K562 (cell line): ENCODE measurements around the gene ZKSCAN5. TPM values are rescaled to one million over a fixed set of nuclear protein-coding genes. Genes with fewer than 3 reads are reported as not detected.
A peak's percentile ranks its signal among the peaks of the same experiment; 100 is the strongest.

Experiments used
- ATAC-seq: fragments of 200-7000 bp; cut with Tn5 transposase; 3 replicates; pipeline ENCODE4 v1.9.1; 2020; ENCODE audit warnings: moderate library complexity
- BruUV-seq: library from RNA; stranded (reverse); fragments of 400-500 nt; replicated peaks from 2 replicates; lab custom pipeline; 2021; lab: Mats Ljungman, UMichigan
- CTCF ChIA-PET: fragments of 300-600 bp; formaldehyde crosslinking; extraction: SDS; loops from one replicate; lab custom pipeline; 2021; ENCODE audit warnings: low intra/inter-chr PET ratio; lab: Yijun Ruan, JAX
- POLR2A ChIA-PET: fragments of 300-600, 350-650 bp; sonication (Branson Sonifier 250); formaldehyde crosslinking; extraction: SDS; loops from one replicate; lab custom pipeline; 2021; ENCODE audit warnings: antibody characterized with exemption, inconsistent platforms; lab: Yijun Ruan, JAX
- DNase-seq, 4 experiments: peaks; one replicate each; pipeline versions ENCODE4 v3.0.0 to v3.0.0-alpha.2; 2011 to 2018; ENCODE audit warnings: low spot score in 3 of 4, mixed read lengths in 3 of 4; ENCODE audit errors: extremely low read depth in 1 of 4
- FAIRE-seq: peaks from 2 replicates; lab custom pipeline; 2011; peaks lifted over from hg19 to GRCh38; lab: Jason Lieb, UNC
- H2AFZ ChIP-seq: 2 replicates; pipeline ENCODE4 v1.6.0; 2011; ENCODE audit warnings: low read depth, low read length, control low read depth, inconsistent platforms
- H3K27ac ChIP-seq: fragments of 200-600 bp; 3 replicates; pipeline ENCODE4 v1.8.0; 2011; ENCODE audit warnings: low read depth, mild to moderate bottlenecking, control low read depth, inconsistent platforms, low read length, moderate library complexity, mixed read lengths; ENCODE audit errors: extremely low read depth
- H3K27me3 ChIP-seq, 2 experiments: fragments of 300-600 bp in 1 of 2; 2 replicates in 1 of 2; 3 replicates in 1 of 2; pipeline versions ENCODE4 v1.6.0 to v1.8.0; 2011; ENCODE audit warnings: inconsistent platforms in 2 of 2, low read length in 2 of 2, mild to moderate bottlenecking in 1 of 2, mixed read lengths in 1 of 2, moderate library complexity in 1 of 2; ENCODE audit not compliant: control insufficient read depth in 2 of 2, insufficient read depth in 2 of 2
- H3K36me3 ChIP-seq: fragments of 300-600 bp; 3 replicates; pipeline ENCODE4 v1.8.0; 2011; ENCODE audit warnings: mild to moderate bottlenecking, low read length, inconsistent platforms; ENCODE audit not compliant: control insufficient read depth, insufficient read depth
- H3K4me1 ChIP-seq, 2 experiments: fragments of 200-600 bp in 1 of 2; replicated peaks in 1 of 2; 2 replicates in 1 of 2; 3 replicates in 1 of 2; pipeline versions ENCODE4 v1.5.1 to v1.8.0; 2011; ENCODE audit warnings: inconsistent platforms in 2 of 2, low read length in 2 of 2, mild to moderate bottlenecking in 1 of 2, mixed read lengths in 1 of 2, moderate library complexity in 1 of 2; ENCODE audit not compliant: control insufficient read depth in 2 of 2, insufficient read depth in 2 of 2
- H3K4me2 ChIP-seq: 2 replicates; pipeline ENCODE4 v1.6.1; 2011; ENCODE audit warnings: low read length, control low read depth, inconsistent platforms, mixed read lengths; ENCODE audit not compliant: insufficient read depth
- H3K4me3 ChIP-seq: fragments of 200-600 bp; sonication (generic), shearing (Covaris generic); 2 replicates; pipeline ENCODE4 v1.5.1; 2016; ENCODE audit warnings: control low read depth, inconsistent platforms
- H3K79me2 ChIP-seq: fragments of 200-600 bp; 3 replicates; pipeline ENCODE4 v1.8.0; 2011; ENCODE audit warnings: low read length, inconsistent platforms; ENCODE audit not compliant: control insufficient read depth, insufficient read depth
- H3K9ac ChIP-seq, 2 experiments: 2 replicates each; pipeline versions ENCODE4 v1.6.0 to v1.6.1; 2011; ENCODE audit warnings: low read depth in 2 of 2, low read length in 2 of 2, control low read depth in 1 of 2, inconsistent platforms in 1 of 2, mild to moderate bottlenecking in 1 of 2, mixed read lengths in 1 of 2; ENCODE audit not compliant: insufficient read depth in 1 of 2
- H3K9me1 ChIP-seq: one replicate; pipeline ENCODE4 v1.6.0; 2011; ENCODE audit warnings: inconsistent platforms, mild to moderate bottlenecking, low read length, moderate library complexity; ENCODE audit not compliant: control insufficient read depth, insufficient read depth
- H3K9me3 ChIP-seq: replicated peaks from 2 replicates; pipeline ENCODE4 v1.5.1; 2011; ENCODE audit warnings: low read depth, low read length, inconsistent platforms; ENCODE audit not compliant: control insufficient read depth, insufficient read depth
- H4K20me1 ChIP-seq: replicated peaks from 2 replicates; pipeline ENCODE4 v1.6.1; 2011; ENCODE audit warnings: low read length, inconsistent platforms, mixed read lengths; ENCODE audit not compliant: control insufficient read depth, insufficient read depth
- ASH1L ChIP-seq: fragments of 450-650 bp; IDR thresholded peaks from 2 replicates; pipeline ENCODE4 v1.6.1; 2018; ENCODE audit warnings: borderline replicate concordance, mild to moderate bottlenecking, low read depth; ENCODE audit not compliant: partially characterized antibody
- CCAR2 ChIP-seq: fragments of 200-400 bp; formaldehyde crosslinking; IDR thresholded peaks from 2 replicates; pipeline ENCODE4 v1.6.1; 2017; ENCODE audit warnings: mild to moderate bottlenecking, low read depth, low read length
- CSDE1 ChIP-seq, 2 experiments: fragments of 450-650 bp; IDR thresholded peaks; 2 replicates each; pipeline ENCODE4 v1.6.1; 2016; ENCODE audit warnings: mild to moderate bottlenecking in 1 of 2
- CXXC5 ChIP-seq: fragments of 250-450 bp; sonication (Bioruptor Pico); IDR thresholded peaks from 2 replicates; pipeline ENCODE4 v1.8.0; 2022; ENCODE audit warnings: inconsistent platforms, mild to moderate bottlenecking, moderate library complexity
- GATA2 ChIP-seq: sonication (generic); formaldehyde crosslinking; IDR thresholded peaks from 2 replicates; pipeline ENCODE4 v1.4.0; 2020; ENCODE audit warnings: mild to moderate bottlenecking, missing genetic modification reagents
- MAFG ChIP-seq: fragments of 450-650 bp; conservative IDR thresholded peaks from 2 replicates; pipeline ENCODE4 v1.6.1; 2016; ENCODE audit warnings: missing genetic modification characterization, missing compliant biosample characterization
- PREB ChIP-seq: sonication (generic); formaldehyde crosslinking; IDR thresholded peaks from 2 replicates; pipeline ENCODE4 v1.8.1; 2023; ENCODE audit warnings: mild to moderate bottlenecking, missing genetic modification reagents
- RBM25 ChIP-seq: fragments of 200-400 bp; formaldehyde crosslinking; IDR thresholded peaks from 2 replicates; pipeline ENCODE4 v1.6.1; 2018; ENCODE audit warnings: low read length, low read depth, moderate library complexity; ENCODE audit not compliant: severe bottlenecking
- TAF1 ChIP-seq: IDR thresholded peaks from 2 replicates; pipeline ENCODE4 v1.6.1; 2011; ENCODE audit warnings: mild to moderate bottlenecking, low read length, moderate library complexity; ENCODE audit not compliant: insufficient read depth, control insufficient read depth, severe bottlenecking; ENCODE audit errors: extremely low read depth
- WGBS: fragments of 100-300 bp; shearing (Covaris generic); methylation state at CpG from one replicate; pipeline ENCODE4 v1.1.6; 2016; ENCODE audit warnings: low coverage, mixed read lengths; ENCODE audit not compliant: insufficient coverage; ENCODE audit errors: missing lambda C conversion rate; 5-methylcytosine and 5-hydroxymethylcytosine counted together
- in situ Hi-C: fragments of 300-500 bp; cut with MboI; formaldehyde crosslinking; loops from 4 replicates; pipeline ENCODE4 v1.15.0; 2018; ENCODE audit warnings: inconsistent platforms, mixed read lengths
- intact Hi-C: fragments of 100-400 bp; cut with micrococcal nuclease; formaldehyde crosslinking; loops from 2 replicates; pipeline ENCODE4 v1.14.2; 2022
- polyA plus RNA-seq, 8 experiments: library from polyadenylated mRNA; depleted of rRNA in 4 of 8; stranded (reverse) in 5 of 8; unstranded in 3 of 8; fragments of >200 nt; fragmentation: Nextera tagmentation in 2 of 8; fragmentation: Illumina TruSeq in 1 of 8; extraction: Ambion mirVana in 2 of 8; extraction: Trizol in 1 of 8; gene quantifications; 2 replicates each; pipeline versions ENCODE4 v1.2.1 to v1.2.3, GENCODE V29; 2011 to 2014; ENCODE audit warnings: inconsistent platforms in 1 of 8, missing spikeins in 1 of 8
- total RNA-seq, 7 experiments: library from RNA; depleted of rRNA in 6 of 7; stranded (reverse); fragments of >200 nt in 6 of 7; fragmentation: Illumina TruSeq in 2 of 7; extraction: Trizol in 2 of 7; gene quantifications; 2 replicates each; pipeline versions ENCODE4 v1.2.1 to v1.2.3, GENCODE V29; 2011 to 2021; ENCODE audit warnings: low replicate concordance in 1 of 7

ZKSCAN5 gene
- total and polyA plus RNA-seq, 9 of the 15 experiments (the other 6 are each of a cell fraction or from before 2014, with no cell fraction given) = 4.2 to 19.0 (median 15.0) TPM

DNA sequence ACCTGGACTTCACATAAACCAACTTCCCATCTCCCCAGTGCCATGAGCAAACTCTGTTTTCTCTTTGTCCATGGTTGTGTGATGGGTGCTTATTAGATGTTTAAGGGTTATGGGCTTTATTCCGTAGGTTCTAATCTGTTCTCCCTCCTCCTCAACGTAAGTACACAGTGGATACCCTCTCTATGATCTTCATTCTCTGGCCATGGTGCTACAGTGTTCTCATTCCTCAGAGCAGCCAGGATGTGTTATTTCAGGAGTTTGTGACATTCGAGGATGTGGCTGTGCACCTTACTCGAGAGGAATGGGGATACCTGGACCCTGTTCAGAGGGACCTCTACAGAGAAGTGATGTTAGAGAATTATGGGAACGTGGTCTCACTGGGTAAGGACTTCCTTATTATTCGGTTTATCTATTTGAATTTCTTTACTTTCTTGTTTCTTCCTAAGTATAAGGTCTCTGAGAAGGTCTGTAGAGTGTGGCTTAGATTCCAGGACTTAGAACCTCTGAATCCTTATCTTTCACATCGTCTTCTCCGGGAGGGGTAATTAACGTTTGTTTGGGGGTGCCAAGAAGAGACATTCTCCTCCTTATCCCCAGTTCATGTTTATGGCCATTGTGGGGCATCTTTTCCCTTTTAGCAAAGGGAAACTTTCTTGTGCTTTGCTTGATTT is 57.8 kb downstream of the ZKSCAN5 start:
- Histone ChIP-seq H3K9me3 (no peaks in the 10 kb centered on the region), H3K27ac (peak overlapping the region; percentile 73; the same call in 2 of the 3 replicates), H2AFZ (no peak overlapping the region), H3K9ac (peak overlapping the region; percentile 15 to 68; a peak in 2 of 4 replicates), H3K4me1 (peaks cover 16 to 19% of the 10 kb centered on the region in 2 experiments), H4K20me1 (peaks cover 15% of the 10 kb centered on the region; the same call in 1 of the 2 replicates), H3K9me1 (peaks cover 8% of the 10 kb centered on the region), H3K79me2 (peaks cover 74% of the 10 kb centered on the region), H3K4me2 (no peak overlapping the region), H3K27me3 (no peaks in the 10 kb centered on the region), H3K4me3 (no peak overlapping the region), H3K36me3 (peaks cover 73% of the 10 kb centered on the region)
- no TSS peak for BruUV-seq
- 54% methylated on average over 9 of the region's 9 CpGs for WGBS
- no peak for DNase-seq
- in situ Hi-C loops = no loop called here
- intact Hi-C loops = no loop called here
- ChIA-PET CTCF (no interaction called here), POLR2A (interaction anchor here (0.7 to 1.0 kb wide), 2 partner anchors 10 to 190 kb away, joined by 3 to 4 read pairs; no protein-coding TSS in a partner anchor)
- ATAC-seq = no peak
- no peak for FAIRE-seq
- no peak for TF ChIP-seq CXXC5 (CRISPR knock-in tag)
- no peak for TF ChIP-seq RBM25
- TF ChIP-seq GATA2 (CRISPR knock-in tag) = 0 out of 2 replicates have a peak, but pooled peaks have one; percentile 44
- TF ChIP-seq ASH1L = no peak
- no peak for TF ChIP-seq PREB (CRISPR knock-in tag)
- TF ChIP-seq MAFG (tag) = no peak
- no peak for TF ChIP-seq TAF1
- TF ChIP-seq CCAR2 = no peak
- 0 out of 4 replicates have a peak, but pooled peaks of 1 of the 2 experiments have one; percentile 9 for TF ChIP-seq CSDE1 (IDR thresholded peaks at IDR 0.05)
